HuH-7.5 (cell line): ENCODE results near the gene CACNA1A.
A peak's percentile ranks its signal among the peaks of the same experiment; 100 is the strongest.
"Not testable (repeated sequence)": the region's sequence is repeated elsewhere in the genome, so short reads cannot be mapped to it uniquely, and the experiment has no call there.

ENCODE experiments used
- DNase-seq: peaks from one replicate; pipeline ENCODE4 v3.0.0; 2011; ENCODE audit warnings: low spot score

CACNA1A gene

DNA sequence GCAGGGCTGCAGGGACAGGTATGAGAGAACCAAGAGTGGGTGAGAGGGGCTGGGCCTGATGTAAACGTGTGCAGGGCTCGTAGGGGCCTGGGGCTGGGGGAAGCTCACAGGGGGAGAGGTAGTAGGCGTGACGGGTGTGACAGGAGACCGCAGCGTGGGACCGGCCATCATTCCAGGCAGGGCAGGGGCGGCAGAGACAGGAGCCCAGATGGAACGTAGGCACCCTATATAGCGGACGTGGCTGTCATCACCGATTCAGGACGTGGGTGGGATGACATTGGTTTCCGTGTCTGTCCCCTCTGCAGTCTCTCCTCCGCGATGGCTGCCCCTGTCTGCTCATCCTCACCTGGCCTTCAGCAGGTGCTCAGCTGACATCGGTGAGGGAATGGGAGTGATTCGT is 307.6 kb downstream of the CACNA1A start:
- DNase-seq = no peak

DNA sequence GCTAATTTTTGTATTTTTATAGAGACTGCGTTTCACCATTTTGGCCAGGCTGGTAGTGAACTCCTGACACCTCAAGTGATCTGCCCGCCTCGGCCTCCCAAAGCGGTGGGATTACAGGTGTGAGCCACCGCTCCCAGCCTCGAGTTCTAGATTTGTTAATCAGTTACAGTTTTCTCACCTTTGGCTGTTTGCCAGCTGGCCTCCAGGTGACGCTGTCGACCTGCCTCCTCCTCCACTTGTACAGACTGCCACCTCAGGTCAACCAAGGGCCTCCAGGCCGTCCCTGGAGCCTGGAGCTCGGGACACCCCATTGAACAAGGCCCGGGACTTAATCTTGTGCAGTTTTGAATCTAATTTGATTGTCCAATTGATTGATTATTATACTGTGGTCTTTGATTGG is 310.6 kb downstream of the CACNA1A start:
- DNase-seq = peak; percentile 80

DNA sequence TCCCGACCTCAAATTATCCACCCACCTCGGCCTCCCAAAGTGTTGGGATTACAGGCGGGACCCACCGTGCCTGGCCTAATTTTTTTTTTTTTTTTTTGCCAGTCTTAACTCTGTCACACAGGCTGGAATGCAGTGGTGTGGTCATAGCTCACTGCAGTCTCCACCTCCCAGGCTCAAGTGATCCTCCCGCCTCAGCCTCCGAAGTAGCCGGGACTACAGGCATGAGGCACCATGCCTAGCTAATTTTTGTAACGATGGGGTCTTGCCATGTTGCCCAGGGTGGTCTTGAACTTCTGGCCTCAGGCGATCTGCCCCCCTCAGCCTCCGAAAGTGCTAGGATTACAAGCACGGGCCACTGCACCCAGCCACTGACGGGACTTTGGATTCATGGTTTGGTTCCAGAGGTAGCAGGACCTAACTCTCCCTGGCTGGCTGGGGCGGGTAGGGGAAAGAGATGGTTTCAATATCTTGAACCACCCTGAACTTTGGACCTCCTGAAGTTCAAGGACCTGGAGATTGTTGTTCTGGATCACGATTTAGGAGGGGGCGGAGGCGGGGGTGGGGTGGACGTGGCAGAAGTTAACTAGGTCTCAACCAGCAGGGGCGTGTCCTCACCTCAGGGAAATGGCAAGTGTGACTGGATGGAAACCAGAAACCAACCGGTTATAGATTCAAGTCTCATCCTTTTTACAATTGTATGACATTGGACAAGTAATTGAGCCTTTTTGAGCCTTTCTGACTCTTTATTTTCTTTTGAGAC is 315.3 kb downstream of the CACNA1A start:
- no peak for DNase-seq

DNA sequence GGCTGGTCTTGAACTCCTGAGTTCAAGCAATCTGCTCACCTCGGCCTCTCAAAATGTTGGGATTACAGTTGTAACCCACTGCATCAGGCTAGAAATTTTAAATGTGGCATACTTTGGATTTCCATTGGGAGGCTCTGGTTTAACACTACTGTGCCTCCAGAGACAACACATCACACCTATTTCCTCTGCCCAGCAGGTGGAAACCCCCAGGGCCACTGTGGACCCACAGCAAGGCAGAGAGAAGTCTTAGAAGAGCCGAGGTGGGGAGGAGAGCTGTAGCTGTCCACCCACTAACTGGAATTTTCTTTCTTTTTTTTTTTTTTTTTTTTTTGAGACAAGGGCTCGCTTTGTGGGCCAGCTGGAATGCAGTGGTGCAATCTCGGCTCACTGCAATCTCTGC is 316.7 kb downstream of the CACNA1A start:
- no peak for DNase-seq

DNA sequence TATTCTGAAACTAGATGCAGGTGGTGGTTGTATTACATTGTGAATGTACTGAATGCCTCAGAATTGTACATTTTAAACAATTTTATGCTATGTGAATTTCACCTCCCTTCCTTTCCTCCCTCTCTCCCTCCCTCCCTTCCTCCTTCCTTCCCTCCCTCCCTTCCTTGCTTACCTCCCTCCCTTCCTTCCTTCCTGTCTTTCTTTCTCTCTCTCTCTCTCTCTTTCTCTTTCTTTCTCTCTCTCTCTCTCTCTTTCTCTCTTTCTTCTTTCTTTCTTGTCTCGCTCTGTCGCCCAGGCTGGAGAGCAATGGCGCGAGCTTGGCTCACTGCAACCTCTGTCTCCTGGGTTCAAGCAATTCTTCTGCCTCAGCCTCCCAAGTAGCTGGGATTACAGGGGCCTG is 318.9 kb downstream of the CACNA1A start:
- no peak for DNase-seq

DNA sequence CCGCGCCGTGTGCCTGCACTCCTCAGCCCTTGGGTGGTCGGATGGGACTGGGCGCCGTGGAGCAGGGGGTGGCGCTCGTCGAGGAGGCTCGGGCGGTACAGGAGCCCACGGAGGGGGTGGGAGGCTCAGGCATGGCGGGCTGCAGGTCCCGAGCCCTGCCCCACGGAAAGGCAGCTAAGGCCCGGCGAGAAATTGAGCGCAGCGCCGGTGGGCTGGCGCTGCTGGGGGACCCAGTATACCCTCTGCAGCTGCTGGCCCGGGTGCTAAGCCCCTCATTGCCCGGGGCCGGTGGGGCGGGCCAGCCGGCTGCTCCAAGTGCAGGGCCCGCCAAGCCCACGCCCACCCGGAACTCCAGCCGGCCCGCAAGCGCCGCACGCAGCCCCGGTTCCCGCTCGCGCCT is 319.6 kb downstream of the CACNA1A start:
- not testable (repeated sequence) for DNase-seq

DNA sequence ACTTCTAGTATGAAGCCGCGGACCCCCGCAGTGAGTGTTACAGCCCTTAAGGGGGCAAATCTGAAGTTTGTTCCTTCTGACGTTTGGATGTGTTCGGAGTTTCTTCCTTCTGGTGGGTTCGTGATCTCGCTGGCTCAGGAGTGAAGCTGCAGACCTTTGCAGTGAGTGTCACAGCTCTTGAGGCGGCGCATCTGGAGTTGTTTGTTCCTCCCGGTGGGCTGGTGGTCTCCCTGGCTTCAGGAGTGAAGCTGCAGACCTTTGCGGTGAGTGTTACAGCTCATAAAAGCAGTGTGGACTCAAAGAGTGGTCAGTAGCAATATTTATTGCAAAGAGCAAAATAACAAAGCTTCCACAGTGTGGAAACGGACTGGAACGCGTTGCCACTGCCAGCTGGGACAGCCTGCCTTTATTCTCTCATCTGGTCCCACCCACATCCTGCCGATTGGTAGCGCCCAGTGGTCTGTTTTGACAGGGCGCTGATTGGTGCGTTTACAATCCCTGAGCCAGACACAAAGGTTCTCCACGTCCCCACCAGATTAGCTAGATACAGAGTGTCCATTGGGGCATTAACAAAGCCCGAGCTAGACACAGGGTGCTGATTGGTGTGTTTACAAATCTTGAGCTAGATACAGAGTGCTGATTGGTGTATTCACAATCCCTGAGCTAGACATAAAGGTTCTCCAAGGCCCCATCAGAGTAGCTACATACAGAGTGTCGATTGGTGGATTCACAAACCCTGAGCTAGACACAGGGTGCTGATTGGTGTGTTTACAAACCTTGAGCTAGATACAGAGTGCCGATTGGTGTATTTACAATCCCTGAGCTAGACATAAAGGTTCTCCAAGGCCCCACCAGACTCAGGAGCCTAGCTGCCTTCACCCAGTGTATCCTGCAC is 320.3 kb downstream of the CACNA1A start:
- DNase-seq = not testable (repeated sequence)

DNA sequence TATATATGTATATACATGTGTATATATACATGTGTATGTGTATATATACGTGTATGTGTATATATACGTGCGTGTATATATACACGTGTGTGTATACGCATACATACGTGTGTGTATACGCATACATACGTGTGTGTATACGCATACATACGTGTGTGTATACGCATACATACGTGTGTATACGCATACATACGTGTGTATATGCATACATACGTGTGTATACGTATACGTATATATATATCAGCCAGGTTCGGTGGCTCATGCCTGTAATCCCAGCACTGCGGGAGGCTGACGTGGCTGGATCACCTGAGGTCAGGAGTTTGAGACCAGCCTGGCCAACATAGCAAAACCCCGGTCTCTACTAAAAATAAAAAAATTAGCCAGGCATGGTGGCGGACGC is 321.4 kb downstream of the CACNA1A start:
- not testable (repeated sequence) for DNase-seq

DNA sequence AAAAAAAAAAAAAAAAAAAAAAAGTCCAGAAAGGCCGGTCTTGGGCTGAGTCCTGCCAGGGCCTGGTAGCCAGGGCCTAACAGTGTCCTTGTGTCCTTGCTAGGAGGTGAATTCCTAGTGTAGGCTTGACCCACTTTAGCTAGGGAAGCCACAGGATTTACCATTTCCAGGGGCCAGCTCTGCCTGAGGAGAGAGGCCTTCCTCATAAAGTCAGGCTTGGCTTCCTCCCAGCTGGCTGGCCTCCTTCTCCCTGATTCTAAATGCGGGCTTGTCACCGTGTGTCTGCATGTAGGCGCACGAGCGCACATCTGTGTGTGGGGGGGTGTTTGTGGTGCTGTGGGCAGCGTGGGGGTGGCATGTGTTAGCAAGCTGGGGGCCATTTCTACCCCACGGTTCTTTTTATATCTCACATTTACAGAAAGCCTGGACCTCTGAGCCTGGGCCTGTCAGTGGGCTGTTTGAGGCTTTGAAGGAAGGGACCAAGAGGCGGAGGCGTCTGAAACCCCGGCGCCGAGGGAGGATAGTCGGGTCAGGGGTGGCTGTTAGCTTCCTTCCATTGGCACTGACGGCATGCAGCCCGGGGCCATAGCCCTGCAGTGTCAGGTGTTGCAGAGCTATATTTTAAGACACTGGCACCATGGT is 324.4 kb downstream of the CACNA1A start:
- DNase-seq = no peak

DNA sequence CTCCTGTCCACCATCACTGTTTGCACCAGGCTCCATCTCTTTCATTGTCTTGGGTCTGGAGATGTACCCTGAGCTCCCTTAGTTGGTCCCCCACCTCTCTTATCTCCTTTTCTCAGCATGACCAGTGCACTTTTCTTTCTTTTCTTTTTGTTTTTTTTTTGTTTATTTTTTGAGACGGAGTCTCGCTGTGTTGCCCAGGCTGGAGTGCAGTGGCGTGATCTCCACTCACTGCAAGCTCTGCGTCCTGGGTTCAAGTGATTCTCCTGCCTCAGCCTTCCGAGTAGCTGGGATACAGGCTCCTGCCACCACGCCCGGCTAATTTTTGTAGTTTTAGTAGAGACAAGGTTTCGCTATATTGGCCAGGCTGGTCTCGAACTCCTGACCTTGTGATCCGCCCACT is 328.0 kb downstream of the CACNA1A start:
- not testable (repeated sequence) for DNase-seq

DNA sequence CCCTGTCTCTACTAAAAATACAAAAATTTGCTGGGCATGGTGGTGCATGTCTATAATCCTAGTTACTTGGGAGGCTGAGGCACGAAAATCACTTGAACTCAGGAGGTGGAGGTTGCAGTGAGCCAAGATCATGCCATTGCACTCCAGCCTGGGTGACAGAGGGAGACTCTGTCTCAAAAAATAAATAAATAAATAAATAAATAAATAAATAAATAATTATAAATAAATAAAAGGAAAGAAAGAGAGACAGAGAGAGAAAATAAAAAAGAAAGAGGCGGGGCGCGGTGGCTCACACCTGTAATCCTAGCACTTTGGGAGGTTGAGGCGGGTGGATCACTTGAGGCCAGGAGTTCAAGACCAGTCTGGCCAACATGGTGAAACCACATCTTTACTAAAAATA is 328.7 kb downstream of the CACNA1A start:
- DNase-seq = not testable (repeated sequence)

DNA sequence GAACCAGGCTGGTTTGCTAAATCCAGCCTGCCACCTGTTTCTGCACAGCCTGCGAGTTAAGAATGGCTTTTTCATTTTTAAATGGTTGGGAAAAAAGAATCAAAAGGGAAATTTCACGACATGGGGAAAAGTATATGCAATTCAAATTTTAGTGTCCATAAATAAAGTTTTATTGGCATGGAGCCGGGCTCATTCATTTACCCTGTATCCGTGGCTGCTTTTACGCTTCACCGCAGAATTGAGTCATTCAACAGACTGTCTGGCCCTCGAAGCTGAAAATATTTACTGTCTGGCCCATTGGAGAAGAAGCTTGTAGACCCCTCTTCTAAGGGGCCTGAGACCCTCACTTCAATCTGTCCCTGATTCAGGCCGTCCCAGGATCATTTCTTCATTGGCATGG is 329.9 kb downstream of the CACNA1A start:
- no peak for DNase-seq

DNA sequence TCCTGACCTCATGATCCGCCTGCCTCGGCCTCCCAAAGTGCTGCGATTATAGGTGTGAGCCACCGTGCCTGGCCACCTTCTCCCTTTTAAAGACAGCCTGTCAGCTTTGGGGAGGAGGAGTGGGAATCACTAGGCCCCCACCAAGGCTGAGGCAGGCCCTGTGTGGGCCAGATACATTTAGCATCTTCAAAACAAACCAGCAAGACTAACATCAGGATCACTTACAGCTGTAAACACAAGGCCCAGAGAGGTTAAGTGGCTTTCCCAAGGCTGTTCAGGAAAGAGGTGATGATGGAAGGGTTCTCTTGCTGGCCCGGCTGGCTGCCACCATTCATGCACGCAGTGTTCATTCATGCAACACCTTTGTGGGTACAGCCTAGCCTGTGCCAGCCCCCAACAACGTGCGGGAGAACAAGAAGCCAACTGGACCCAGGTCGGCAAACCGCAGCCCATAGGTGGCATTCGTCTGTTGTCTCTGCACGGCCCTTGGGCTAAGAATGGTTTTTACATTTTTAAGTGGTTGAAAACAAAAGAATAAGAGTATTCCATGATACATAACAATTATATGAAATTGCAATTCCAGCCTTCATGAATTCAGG is 333.0 kb downstream of the CACNA1A start:
- DNase-seq = no peak

DNA sequence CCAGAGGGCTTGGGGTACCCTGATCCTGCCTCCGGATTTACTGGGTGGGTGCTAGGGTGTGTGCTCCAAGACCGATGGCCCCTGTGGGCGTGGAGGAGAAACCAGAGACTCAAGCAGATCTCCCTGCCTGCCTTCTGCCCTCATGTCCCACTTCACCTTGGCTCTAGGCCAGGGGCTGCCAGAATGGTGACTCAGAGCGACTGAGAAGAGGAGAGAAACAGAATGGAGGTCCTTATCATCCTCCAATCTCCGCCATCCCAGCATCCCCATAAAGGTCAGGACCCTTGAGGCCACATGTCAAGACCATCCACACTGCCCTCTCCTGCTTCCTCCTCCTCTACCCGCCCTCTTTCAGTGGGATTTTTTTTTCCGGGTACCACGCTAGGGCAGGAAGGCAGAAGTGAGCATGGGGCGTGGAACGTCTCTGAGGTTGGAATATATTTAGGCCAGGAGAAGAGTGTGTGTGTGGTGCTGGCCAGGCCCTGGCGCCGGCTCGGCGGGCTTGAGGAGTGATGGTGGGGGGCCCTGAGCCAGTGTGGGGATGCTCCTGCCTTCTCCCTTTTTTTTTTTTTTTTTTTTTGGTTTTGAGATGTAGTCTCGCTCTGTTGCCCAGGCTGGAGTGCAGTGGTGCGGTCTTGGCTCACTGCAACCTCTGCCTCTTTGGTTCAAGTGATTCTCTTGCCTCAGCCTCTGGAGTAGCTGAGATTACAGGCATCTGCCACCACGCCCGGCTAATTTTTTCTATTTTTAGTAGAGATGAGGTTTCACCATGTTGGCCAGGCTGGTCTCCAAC is 333.7 kb downstream of the CACNA1A start:
- no peak for DNase-seq

DNA sequence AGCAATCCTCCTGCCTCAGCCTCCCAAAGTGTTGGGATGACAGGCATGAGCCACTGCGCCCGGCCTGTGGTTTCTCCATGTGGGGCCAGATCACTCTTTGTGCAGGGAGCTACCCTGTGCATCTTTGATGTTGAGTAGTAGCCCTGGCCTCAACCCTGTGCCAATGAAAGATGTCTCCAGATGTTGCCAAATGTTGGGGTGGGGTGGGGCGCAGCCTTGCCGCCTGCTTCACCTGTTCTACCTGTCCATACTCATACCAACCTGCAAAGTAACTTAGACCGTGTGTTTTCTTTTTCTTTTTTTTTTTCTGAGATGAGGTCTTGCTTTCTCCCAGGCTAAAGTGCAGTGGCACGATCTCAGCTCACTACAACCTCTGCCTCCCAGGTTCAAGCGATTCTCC is 335.1 kb downstream of the CACNA1A start:
- DNase-seq = no peak

DNA sequence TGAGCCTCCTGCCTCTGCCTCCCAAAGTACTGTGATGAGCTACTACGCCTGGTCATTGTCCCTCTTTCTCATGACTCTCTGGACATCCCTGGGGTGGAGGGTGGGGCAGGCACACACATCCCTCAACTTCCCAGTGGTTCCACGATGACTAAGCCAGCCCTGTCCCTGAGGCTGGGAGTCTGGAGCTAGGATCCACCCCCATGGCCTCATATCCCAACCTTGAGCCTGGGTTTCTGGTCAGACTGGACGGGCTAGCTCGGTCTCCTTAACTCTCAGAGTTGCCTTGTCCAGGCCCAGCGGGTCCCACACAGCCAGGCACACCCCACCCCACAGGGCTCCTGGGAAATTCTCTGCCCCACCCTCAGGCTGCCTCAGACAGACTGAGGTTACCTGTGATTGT is 336.5 kb downstream of the CACNA1A start:
- DNase-seq = peak; percentile 58

DNA sequence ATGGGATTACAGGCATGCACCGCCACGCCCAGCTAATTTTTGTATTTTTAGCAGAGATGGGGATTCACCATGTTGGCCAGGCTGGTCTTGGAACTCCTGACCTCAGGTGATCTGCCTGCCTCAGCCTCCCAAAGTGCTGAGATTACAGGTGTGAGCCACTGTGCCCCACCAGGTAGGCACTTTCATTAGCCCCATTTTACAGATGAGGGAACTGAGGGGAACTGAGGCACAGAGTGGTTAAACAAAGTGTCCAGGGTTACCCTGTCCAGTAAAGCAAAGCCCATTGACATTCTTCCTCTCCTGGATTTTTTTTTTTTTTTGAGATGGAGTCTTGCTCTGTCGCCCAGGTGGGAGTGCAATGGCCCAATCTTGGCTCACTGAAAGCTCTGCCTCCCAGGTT is 340.1 kb downstream of the CACNA1A start:
- not testable (repeated sequence) for DNase-seq

DNA sequence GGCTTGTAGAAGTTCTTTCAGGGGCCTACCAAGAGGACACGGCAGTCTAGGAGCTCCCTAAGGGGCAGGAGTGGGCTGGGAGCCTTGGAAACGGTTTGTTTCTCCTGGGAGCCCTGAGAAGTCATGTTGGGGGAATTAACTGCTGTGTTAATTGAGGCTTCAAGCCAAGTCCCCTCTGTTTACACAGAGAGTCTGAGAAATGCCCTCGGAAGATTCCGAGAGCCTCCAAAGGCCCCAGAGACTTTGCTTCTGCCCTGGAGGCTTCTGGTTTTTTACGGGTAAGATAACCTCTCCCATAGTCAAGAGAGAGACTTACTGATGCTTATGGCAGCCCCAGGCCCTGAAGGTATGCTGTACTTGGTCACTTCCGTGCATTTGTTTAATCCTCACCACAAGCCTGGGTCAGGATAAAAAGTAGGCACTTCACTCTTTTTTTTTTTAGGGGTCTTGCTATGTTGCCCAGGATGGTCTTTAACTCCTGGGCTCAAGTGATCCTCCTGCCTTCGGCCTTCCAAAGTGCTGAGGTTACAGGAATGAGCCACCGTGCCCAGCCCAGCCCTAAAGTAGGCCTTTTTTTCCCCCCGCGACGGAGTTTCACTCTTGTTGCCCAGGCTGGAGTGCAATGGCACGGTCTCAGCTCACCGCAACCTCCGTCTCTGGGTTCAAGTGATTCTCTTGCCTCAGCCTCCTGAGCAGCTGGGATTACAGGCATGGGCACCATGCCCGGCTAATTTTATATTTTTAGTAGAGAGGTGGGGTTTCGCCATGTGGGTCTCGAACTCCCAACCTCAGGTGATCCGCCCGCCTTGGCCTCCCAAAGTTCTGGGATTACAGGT is 340.9 kb downstream of the CACNA1A start:
- DNase-seq = no peak

DNA sequence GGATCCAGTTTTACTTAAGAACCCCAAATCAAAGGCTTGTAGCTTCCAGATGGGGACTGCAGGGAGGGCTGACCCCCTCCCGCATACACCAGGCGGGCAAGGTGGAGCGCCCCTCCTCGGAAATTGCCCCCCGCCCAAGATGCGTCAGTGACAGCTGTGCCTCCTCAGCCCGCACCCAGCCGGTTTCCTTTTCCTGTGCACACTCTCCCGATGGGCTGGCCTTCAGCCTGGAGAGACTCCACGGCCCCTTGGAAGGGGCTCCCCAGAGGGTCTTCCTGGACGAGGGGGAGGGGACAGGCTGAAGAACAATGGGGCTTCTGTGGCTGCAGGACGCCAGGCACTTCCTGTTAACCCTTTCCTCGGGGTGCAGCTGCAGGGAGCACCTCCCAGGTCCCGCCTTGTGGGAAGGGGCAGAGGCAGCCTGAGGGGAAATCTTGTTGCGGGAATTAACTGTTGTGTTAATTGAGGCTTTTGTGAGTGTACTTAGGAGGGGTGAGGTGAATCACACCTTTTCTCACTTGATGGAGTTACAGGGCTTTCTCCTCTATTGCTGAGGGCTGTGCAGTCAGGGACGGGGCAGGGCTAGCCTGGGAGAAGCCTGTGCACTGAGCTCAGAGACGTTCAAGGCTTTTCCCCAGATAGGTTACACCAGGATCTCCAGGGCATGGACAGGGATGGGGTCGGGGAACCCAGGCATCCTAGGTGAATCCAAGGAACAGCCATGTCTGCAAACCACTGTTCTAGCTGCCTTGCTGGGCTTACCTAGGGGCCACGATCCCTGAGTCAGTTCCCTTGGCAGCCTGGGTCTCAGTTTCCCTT is 341.7 kb downstream of the CACNA1A start:
- peak; percentile 64 for DNase-seq
